C4-2B (cell line): ENCODE data around the gene ARMCX4.

Source experiments
- H3K27ac ChIP-seq: fragments of 450-650 bp; 2 replicates; pipeline ENCODE4 v1.5.1; 2017
- ZFX ChIP-seq: fragments of 450-650 bp; IDR thresholded peaks from 2 replicates; pipeline ENCODE4 v1.6.1; 2017
- TF ChIP-seq, protein P1 (sequence below): fragments of 450-650 bp; conservative IDR thresholded peaks from 2 replicates; pipeline ENCODE4 v1.5.1; 2017; ENCODE audit warnings: mild to moderate bottlenecking

The ARMCX4 gene

DNA sequence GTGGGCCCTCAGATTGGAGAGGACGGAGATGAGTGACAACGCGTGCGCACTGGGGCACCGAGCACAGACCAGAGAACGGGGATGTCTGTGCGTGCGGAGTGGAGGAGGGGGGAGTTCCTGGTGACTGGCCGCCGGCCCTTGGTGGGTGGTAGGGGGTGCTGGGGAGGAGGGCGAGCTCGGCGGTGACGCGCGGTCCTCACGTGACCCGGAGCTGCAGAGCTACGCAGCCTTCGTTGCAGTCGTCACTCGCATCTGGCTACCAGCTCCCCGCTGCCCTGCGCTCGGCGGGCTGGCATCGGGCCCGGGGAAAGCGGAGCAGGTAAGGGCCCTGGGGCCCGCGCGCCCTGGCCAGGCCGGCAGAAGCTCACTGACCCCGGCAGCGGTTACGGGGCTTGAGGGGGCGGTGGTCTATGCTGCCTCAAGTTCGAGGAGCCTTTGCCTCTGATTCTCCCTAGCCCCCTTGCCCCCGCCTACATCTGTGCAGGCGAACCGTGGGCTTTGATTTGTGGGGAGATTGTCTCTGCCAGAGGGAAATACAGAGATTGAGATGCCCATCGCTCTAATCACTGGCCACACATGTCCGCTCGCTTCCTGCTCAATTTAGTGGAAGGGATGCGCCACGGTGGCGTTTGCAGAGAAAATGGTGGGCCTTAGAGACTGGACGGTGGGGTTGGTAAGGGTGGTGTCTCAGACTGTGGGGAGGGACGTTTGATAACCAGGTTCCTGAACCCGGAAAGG, at the start of gene ARMCX4:
ARMCX4 (plus strand) TSS at position 245 of the 738 bp plus-strand sequence. CDS start 3,134 bp downstream, outside the sequence.
- TF ChIP-seq ZFX, result no peak
- TF ChIP-seq, protein P1, sequence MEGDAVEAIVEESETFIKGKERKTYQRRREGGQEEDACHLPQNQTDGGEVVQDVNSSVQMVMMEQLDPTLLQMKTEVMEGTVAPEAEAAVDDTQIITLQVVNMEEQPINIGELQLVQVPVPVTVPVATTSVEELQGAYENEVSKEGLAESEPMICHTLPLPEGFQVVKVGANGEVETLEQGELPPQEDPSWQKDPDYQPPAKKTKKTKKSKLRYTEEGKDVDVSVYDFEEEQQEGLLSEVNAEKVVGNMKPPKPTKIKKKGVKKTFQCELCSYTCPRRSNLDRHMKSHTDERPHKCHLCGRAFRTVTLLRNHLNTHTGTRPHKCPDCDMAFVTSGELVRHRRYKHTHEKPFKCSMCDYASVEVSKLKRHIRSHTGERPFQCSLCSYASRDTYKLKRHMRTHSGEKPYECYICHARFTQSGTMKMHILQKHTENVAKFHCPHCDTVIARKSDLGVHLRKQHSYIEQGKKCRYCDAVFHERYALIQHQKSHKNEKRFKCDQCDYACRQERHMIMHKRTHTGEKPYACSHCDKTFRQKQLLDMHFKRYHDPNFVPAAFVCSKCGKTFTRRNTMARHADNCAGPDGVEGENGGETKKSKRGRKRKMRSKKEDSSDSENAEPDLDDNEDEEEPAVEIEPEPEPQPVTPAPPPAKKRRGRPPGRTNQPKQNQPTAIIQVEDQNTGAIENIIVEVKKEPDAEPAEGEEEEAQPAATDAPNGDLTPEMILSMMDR, result no peak
- no peak within 1 kb of the TSS; the same call in 1 of the 2 replicates for H3K27ac ChIP-seq

DNA sequence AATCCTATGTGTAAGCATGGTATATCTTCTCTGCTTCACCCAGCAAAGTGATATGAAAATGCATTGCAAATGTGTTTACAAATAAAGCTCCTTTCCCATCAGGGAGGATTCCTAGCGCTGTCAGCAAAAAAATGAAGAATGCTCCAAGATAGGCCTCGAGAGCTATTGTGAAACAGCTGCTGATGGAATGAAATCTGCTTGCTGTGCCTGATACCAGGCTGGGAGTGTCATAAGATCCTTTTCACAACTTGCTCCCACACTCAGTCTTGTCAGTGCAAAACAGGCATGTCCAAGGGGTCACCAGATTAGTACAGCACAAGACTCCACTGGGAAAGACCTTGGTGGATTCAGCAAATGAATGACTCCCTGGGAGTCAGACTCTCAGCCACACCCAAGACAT, 43.2 kb upstream of the ARMCX4 start:
- TF ChIP-seq ZFX, result no peak
- TF ChIP-seq, protein P1, result no peak
- no peak overlapping the region for H3K27ac ChIP-seq

DNA sequence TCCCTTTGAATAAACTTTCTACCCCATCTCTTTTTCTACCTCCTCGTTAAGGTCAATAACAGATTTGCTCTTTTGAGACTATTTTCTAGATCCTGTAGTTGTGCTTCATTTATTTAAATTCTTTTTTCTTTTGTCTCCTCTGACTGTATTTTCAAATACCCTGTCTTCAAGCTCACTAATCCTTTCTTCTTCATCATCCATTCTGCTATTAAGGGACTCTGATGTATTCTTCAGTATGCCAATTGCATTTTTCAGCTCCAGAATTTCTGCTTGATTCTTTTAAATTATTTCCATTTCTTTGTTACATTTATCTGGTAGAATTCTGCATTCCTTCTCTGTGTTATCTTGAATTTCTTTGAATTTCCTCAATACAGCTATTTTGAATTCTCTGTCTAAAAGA, 36.0 kb upstream of the ARMCX4 start:
- H3K27ac ChIP-seq, result no peak overlapping the region
- TF ChIP-seq, protein P1, result no peak
- TF ChIP-seq ZFX, result no peak

DNA sequence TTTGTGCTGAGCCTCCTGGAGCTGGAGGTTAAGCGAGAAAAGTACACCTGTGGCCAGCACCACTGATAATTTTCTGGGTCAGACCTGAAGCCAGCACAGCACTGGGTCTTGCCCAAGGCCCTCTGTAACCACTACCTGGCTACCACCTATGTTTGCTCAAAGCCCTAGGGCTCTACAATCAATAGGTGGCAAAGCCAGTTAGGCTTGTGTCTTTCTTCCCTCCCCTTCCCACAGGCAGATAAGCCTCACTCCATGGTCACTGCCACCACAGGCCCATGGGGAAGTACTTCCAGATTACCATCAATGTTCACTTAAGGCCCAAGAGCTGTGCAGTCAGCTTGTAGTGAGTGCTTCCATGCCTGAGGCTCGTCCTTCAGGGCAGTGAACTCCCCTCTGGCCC, 35.2 kb upstream of the ARMCX4 start:
- peak overlapping the region; percentile 38; the same call in 1 of the 2 replicates for H3K27ac ChIP-seq
- TF ChIP-seq, protein P1, result no peak
- TF ChIP-seq ZFX, result no peak

GRCh38 chrX:101450961-101451360, 34.3 kb upstream of the ARMCX4 start:
- TF ChIP-seq, protein P1, result no peak
- no peak for TF ChIP-seq ZFX
- peak overlapping the region; percentile 38; the same call in 1 of the 2 replicates for H3K27ac ChIP-seq

GRCh38 chrX:101452056-101452455, 33.2 kb upstream of the ARMCX4 start:
- TF ChIP-seq ZFX, result no peak
- TF ChIP-seq, protein P1, result no peak
- peak overlapping the region; percentile 43; the same call in 1 of the 2 replicates for H3K27ac ChIP-seq

GRCh38 chrX:101460669-101461068, 24.6 kb upstream of the ARMCX4 start:
- no peak overlapping the region for H3K27ac ChIP-seq
- no peak for TF ChIP-seq ZFX
- TF ChIP-seq, protein P1, result no peak
